Central memory CD4-positive, alpha-beta T cell (primary cell): ENCODE data around the gene NOXO1.

ENCODE experiments used
- DNase-seq: peaks from one replicate; pipeline ENCODE4 v3.0.0; 2022

NOXO1 gene

DNA sequence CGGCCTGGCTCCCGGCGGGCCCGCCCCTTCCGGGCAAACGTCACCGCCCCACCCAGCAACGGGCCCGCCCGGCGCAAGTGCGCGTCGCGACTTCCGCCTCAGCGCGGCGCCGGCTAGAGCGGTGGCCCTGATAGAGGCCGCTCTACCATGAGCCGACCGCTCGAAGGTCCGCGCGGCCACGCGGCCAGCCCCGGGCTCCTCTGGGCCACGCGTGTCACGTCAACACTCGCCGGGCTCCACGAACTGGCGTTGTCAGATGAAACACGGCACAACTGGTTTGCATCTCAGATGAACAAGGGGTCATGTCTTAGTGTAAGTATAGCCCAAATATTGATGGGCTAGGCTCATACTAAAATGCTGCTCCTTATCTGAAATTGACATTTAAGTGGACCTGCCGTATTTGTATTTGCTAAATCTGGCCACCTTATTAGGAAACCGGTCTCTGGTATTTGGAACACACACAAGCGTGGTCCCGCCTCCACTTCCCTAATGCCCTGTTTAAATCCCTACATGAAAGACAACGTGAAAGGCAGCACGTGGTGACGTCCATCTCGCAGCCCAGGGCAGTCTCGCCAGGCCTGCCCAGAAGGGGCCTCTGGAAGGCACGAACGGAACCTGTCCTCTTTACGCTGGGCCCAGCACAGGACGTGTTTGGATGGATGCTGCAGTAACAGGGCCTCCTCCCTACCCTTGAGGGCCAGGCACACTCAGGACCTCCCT, 28.7 kb upstream of the NOXO1 start, which contains the start of gene ZNF598:
Gene ZNF598 (minus strand): TSS at position 31 of the 720 bp plus-strand sequence.
- peak; percentile 75 for DNase-seq

DNA sequence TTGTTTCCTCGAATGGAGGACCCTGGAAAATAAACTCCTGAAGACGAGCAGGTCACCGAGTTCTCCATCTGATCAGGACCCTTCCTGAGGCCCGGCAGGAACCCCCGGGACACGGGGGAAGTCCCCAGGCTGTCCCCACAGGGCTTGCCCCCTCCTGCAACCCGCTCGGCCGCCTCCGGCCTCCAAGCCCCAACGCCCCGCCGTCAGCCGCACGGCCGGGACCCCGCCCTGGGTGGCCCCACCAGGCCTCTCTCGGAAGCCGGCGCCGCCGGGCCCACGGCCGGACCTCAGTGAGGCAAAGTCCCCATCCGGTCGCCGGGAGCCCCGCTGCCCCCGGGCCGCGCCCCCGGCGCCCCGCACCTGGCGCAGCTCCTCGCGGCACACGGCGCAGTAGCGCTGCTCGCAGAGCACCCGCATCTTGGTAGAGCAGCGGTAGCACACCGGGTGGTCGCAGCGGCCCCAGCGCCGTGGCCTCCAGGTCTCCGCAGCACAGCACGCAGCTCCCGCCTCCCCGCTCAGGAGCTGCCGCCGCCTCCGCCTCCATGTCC, 28.0 kb upstream of the NOXO1 start:
- no peak for DNase-seq

GRCh38 chr16:2008631-2009163, 27.4 kb upstream of the NOXO1 start:
- DNase-seq: no peak

DNA sequence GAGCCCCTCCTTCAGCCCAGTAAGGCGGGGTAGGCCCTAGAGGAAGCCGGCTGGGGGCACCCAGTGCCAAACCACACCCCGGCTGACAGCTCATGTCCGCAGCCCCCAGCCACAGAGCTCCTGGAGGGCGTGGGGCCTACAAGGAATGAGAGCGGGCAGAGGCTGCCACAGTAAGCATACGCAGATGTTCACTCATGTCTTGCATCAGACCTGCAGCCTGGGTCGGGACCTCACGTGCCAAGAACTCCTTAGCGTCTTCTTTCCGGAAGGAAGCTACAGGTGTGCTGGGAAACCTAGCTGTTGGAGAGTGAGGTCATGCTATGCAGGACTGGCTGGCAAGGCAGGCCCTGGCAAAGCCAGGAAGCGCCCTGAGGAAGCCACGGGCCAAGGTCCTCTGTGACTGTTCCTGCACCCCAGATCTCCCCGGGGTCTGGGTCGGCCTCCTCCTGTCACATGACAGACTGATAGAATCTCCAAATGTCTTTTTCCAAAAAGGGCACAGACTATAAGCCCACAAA, 26.8 kb upstream of the NOXO1 start:
- no peak for DNase-seq

DNA sequence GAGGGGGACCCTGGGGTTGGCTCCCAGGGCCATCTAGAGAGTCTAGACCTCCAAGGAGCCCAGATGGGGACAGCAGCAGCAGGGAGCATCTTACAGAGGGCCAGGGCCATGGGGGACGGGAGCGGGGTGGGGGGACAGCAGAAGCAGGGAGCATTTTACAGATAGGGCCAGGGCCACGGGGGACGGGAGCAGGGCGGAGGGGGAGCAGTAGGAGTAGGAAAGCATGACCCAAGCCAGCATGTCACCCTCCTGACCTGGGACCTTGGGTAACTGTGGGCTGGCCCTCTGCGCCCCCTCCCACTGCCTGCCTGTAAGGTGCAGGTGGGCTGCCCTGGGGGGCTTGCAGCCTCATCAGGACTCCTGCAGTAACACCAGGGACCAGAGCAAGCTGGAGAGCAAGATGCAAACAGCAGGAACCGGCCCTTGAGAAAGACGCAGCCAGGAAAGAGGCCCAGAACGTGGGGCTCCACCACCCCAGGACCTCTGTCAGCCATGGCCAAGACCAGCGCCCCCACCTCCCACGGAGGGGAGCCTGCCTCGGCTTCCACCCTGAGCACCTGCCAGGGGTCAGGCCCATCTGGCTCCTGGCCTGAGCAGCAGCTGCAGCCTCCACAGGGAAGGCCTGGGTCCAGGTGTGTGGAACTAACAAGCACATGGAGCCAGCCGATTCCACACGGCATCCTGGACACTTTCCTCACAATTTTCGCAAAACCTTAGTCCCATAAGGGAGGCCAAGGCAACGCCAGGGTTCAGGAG, 26.0 kb upstream of the NOXO1 start:
- DNase-seq: no peak

DNA sequence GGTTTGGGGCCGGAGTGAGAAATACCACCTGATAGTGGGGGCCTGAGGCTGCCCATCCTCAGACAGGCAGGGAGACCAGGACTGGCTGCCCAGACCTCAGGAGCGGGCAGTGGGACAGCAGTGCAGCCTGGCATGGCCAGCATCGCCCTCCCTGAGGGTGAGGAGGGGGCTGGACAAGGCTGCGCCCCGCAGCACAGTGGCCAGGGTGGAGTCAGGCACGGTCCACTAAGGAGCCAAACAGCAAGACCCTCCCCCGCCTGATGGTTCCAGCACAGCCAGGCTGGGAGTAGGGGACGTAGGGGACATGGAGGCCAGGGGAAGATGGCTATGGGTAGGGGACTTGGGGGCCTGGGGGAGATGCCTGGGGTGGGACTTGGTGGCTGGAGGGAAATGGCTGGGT, 25.0 kb upstream of the NOXO1 start:
- DNase-seq: no peak

DNA sequence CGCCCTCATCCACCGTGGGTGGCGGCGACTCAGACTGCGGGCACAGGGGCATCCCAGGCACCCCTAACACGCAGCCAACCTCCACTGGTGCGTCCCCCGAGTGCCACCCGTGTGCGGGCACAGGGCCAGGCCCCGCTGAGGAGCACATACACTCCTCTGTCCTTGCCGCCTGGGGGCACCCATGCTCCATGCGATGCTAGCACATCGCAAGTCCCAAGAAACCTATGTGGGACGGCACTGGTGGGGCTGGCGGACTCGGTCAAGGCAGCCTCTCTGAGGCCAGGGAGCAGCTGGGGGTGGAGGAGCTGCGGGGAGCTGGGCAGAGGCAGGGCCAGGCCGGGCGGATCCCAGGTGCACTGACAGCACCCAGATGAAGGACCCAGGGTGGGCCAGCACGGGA, 24.4 kb upstream of the NOXO1 start:
- no peak for DNase-seq

- no peak for DNase-seq
These were observed 23.7 kb upstream of the NOXO1 start for GRCh38 chr16:2004795-2005517.

- peak; percentile 81 for DNase-seq
These were observed 22.8 kb upstream of the NOXO1 start for GRCh38 chr16:2003827-2004641.

DNA sequence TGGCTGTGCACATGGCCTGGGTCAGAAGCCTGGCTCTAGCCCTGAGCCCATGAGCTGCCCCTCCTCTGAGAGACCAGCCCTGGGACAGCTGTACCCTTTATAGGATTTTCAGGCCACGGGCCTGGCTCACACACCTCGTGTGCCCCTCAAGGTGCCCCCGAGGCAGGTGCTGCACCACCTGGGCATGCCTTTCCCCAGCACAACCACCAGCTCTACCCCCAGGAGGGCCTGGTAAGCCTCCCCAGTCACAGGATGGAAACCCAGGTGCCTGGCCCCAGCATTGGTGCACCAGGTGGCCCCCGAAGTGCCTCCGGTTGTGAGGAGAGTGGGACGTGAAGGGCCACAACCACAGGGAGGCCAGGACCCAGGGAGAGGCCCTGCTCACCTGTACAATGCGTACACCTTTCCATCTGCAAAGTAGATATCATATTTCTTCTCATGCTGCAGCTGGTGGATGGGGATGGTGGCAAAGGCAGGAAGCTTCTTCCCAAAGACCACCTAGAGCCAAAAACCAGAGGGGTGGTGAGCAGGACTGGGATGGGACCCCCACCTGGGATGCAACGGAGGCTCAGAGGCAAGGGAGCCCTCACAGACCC, 22.1 kb upstream of the NOXO1 start:
- no peak for DNase-seq

GRCh38 chr16:2002406-2003230, 21.3 kb upstream of the NOXO1 start:
- no peak for DNase-seq

DNA sequence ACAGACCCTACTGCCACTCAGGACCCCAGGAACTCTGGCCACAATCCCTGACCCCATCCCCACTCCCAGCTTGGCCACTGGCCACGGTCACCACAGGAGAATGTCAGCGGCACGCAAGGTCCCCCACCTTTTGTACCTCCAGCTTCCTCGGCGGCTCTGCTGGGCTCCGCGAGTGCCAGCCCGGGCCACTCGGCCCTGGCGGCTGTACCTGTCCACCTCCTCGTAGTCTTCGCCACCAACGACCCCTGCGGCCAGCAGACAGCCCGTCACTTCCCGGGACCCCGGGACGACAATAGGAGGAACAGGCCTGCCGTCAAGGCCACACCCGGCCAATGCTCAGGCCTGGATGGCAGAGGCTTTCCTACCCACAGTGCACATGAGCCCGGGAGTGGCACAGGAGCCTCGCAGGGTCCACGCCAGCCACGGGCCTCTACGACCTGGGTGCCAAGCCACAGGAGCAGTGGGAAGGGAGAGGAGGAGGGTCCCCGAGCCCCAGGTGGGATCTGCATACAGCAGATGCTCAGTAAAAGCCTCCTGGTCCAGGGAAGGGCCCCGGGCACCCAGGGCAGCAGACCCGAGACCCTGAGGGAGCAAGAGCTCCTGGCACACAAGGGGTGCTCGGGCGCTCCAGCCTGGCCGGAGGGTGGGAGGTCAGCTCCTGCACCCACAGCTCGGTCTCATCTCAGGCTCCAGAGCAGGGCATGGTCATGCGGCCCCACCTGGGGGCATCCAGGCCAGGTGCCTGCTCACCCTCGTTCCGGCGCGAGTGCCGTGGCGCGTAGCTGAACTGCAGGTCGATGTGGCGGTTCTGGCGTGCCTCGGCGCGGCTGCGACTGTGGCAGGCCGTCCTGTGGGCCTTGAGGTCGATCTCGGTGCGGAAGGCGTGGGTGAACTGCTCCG, 20.4 kb upstream of the NOXO1 start:
- DNase-seq: no peak

DNA sequence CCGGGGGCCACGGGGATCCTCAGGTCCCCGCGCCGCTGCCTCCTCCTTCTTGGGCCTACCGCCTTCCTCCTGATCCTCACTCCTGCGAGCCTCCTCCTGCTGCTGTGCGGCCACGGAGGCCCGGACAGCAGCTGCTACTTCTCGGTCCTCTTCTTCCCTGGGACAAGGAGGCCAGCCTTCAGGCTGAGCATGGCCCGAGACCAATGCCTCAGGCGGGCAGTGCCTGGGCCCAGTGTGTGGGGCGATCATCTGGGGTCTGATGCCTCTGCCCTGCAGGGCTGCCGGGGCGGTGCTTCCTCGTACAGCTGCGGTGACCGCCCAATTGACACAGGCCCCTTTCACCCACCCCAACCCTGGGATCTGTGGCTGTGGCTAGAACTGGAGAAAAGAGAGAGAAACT, 19.8 kb upstream of the NOXO1 start:
- DNase-seq: no peak

DNA sequence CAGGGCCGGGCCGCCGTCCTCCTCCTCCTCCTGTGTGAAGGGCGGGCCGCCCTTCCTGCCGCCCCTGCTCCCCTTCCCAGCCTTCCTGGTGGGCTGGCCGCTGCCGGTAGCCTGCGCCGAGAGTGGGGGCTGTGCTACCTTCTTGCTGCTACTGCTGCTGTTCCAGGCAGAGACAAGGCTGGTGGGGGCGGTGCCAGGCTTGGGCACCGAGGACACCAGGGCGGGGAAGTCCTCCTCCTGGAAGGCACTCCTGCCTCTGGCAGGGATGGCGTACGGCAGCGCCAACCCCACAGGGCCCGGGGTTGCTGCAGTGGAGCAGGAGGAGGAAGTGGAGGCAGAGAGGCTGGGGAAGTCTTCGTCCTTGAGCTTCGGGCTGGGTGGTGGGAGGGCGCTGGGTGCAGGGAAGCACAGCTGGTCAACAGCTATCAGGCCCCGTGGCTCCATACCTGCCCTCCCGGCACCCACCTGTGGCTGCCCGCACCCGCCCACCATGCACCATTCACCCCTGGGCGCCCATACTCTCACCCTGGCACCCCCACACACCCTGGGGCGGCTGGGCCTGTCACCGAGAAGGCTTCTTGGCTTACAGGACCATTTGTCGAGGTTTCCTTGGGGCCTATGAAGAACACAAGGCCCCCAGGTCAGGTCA, 18.7 kb upstream of the NOXO1 start:
- no peak for DNase-seq

- no peak for DNase-seq
These were observed 17.9 kb upstream of the NOXO1 start for GRCh38 chr16:1998852-1999801.

GRCh38 chr16:1998360-1998835, 17.1 kb upstream of the NOXO1 start:
- no peak for DNase-seq
